Effector memory CD4-positive, alpha-beta T cell (primary cell): ENCODE data around the gene RNF157.

Experiments
- DNase-seq, 3 donors: peaks; one replicate each; pipeline ENCODE4 v3.0.0-alpha.2; 2020
- H3K27ac ChIP-seq: 2 replicates; pipeline ENCODE4 v1.7.0; 2013; ENCODE audit warnings: mild to moderate bottlenecking, low read length, moderate library complexity; ENCODE audit not compliant: insufficient read depth, poor library complexity, severe bottlenecking
- H3K27me3 ChIP-seq: replicated peaks from 2 replicates; pipeline ENCODE4 v1.7.0; 2013; ENCODE audit warnings: mild to moderate bottlenecking, low read length; ENCODE audit not compliant: insufficient read depth, control insufficient read depth, poor library complexity, severe bottlenecking
- H3K36me3 ChIP-seq: 2 replicates; pipeline ENCODE4 v1.7.0; 2013; ENCODE audit warnings: mild to moderate bottlenecking, low read length, moderate library complexity; ENCODE audit not compliant: control insufficient read depth, insufficient read depth
- H3K4me1 ChIP-seq: 2 replicates; pipeline ENCODE4 v1.7.0; 2013; ENCODE audit warnings: low read length, mild to moderate bottlenecking; ENCODE audit not compliant: control insufficient read depth, insufficient read depth, poor library complexity, severe bottlenecking
- H3K4me3 ChIP-seq: 2 replicates; pipeline ENCODE4 v1.7.0; 2013; ENCODE audit warnings: low read length, low read depth, mild to moderate bottlenecking; ENCODE audit not compliant: insufficient read depth, poor library complexity, severe bottlenecking
- H3K9me3 ChIP-seq: 2 replicates; pipeline ENCODE4 v1.7.0; 2013; ENCODE audit warnings: mild to moderate bottlenecking, low read length, moderate library complexity; ENCODE audit not compliant: control insufficient read depth

Gene RNF157

DNA sequence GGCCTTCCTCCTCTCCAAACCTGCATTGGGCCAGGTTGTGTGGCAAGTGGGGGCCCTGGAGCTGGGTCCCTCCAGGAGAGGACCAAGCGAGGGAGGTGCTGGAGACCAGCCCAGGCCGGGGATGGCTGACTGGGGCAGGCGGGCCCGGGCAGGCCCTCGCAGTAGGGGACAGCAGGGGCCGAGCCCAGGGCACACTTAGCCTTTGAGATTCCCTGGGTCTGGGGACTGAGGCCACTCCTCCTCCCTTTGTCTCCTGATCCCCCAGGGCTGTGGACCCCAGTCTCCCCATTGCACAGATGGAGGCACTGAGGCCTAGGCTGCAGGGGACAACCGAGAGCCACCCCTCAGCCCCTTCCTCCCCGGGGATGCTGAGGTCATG, 104.5 kb downstream of the RNF157 start:
- Histone ChIP-seq H3K4me1 (peaks cover 10% of the 10 kb centered on the region), H3K27ac (no peak overlapping the region), H3K27me3 (peaks cover 5% of the 10 kb centered on the region), H3K36me3 (no peaks in the 10 kb centered on the region), H3K9me3 (no peaks in the 10 kb centered on the region), H3K4me3 (no peak overlapping the region)
- DNase-seq, result no peak

- H3K4me1 ChIP-seq, result peaks cover 3% of the 10 kb centered on the region
- no peaks in the 10 kb centered on the region for H3K27me3 ChIP-seq
- no peak overlapping the region for H3K4me3 ChIP-seq
- no peak overlapping the region for H3K27ac ChIP-seq
- H3K36me3 ChIP-seq, result no peaks in the 10 kb centered on the region
- H3K9me3 ChIP-seq, result no peaks in the 10 kb centered on the region
- DNase-seq, result no peak
These were observed 105.1 kb downstream of the RNF157 start for GRCh38 chr17:76134911-76135809.

- no peaks in the 10 kb centered on the region for H3K27me3 ChIP-seq
- no peak overlapping the region for H3K4me3 ChIP-seq
- no peak for DNase-seq
These were observed 107.5 kb downstream of the RNF157 start for GRCh38 chr17:76132574-76133338.

GRCh38 chr17:76131692-76132573, 108.4 kb downstream of the RNF157 start:
- Histone ChIP-seq H3K4me1 (no peaks in the 10 kb centered on the region), H3K27me3 (no peaks in the 10 kb centered on the region), H3K27ac (no peak overlapping the region), H3K9me3 (no peaks in the 10 kb centered on the region), H3K4me3 (no peak overlapping the region), H3K36me3 (no peaks in the 10 kb centered on the region)
- DNase-seq, result no peak

More at GRCh38 chr17:76132574-76133338, 107.5 kb downstream of the RNF157 start:
- H3K27ac ChIP-seq, result no peak overlapping the region
- no peaks in the 10 kb centered on the region for H3K4me1 ChIP-seq
- H3K9me3 ChIP-seq, result no peaks in the 10 kb centered on the region
- H3K36me3 ChIP-seq, result no peaks in the 10 kb centered on the region

DNA sequence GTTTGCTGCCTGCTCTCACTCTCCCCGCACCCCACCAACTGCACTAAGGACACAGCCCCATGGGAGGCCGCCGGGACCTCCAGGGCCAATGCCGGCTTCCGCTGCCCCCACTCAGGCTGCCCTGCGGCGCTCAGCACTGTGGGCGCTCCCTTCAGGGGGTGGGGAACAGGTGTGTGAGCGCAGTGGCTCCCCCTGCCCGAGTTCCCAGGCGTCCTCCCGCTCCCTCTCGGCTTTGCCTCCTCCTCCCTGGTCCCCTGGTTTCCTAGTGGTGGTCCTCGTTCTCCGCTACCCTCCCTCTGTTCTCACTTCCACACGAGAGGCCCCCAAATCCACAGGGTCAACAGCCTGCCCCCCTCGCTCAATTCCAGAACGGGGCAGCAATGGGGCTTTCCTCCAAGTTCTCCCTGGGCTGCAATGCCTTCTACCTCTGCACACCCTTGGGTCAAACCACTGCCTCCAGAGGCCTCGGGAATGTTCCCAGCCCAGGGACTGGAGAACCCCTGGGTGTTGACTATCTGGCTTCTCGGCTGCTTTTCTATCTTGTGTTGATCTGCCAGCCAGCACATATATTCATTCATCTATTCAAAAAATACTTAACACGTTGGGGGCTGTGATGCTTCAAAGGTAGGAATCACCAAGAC, 109.1 kb downstream of the RNF157 start:
- no peak overlapping the region for H3K27ac ChIP-seq
- no peak overlapping the region for H3K4me3 ChIP-seq

GRCh38 chr17:76130473-76130872, 109.8 kb downstream of the RNF157 start:
- Histone ChIP-seq H3K27ac (no peak overlapping the region), H3K4me3 (no peak overlapping the region), H3K27me3 (no peaks in the 10 kb centered on the region), H3K9me3 (no peaks in the 10 kb centered on the region), H3K4me1 (no peaks in the 10 kb centered on the region), H3K36me3 (no peaks in the 10 kb centered on the region)
- DNase-seq, result no peak

More for the DNA sequence above, 109.1 kb downstream of the RNF157 start:
- no peak for DNase-seq
- Histone ChIP-seq H3K9me3 (no peaks in the 10 kb centered on the region), H3K4me1 (no peaks in the 10 kb centered on the region), H3K27me3 (no peaks in the 10 kb centered on the region), H3K36me3 (no peaks in the 10 kb centered on the region)

GRCh38 chr17:76125922-76126321, 114.4 kb downstream of the RNF157 start:
- Histone ChIP-seq H3K27ac (no peak overlapping the region), H3K9me3 (no peaks in the 10 kb centered on the region), H3K27me3 (no peaks in the 10 kb centered on the region), H3K4me3 (no peak overlapping the region), H3K36me3 (no peaks in the 10 kb centered on the region), H3K4me1 (peaks cover 5% of the 10 kb centered on the region)
- DNase-seq, result no peak

DNA sequence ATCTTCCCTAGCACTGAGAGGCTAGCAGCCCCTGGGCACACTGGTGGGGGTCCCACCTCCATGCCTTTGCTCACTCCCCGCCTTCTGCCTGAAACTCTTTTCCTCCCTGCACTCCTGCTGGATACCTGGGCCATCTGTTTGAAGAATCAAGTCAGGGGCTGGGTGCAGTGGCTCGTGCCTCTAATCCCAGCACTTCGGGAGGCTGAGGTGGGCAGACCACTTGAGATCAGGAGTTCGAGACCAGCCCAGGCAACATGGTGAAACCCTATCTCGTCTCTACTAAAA, 115.0 kb downstream of the RNF157 start:
- no peaks in the 10 kb centered on the region for H3K36me3 ChIP-seq
- H3K4me1 ChIP-seq, result peaks cover 5% of the 10 kb centered on the region
- no peaks in the 10 kb centered on the region for H3K27me3 ChIP-seq
- no peak overlapping the region for H3K4me3 ChIP-seq
- no peak for DNase-seq
- no peak overlapping the region for H3K27ac ChIP-seq
- no peaks in the 10 kb centered on the region for H3K9me3 ChIP-seq

DNA sequence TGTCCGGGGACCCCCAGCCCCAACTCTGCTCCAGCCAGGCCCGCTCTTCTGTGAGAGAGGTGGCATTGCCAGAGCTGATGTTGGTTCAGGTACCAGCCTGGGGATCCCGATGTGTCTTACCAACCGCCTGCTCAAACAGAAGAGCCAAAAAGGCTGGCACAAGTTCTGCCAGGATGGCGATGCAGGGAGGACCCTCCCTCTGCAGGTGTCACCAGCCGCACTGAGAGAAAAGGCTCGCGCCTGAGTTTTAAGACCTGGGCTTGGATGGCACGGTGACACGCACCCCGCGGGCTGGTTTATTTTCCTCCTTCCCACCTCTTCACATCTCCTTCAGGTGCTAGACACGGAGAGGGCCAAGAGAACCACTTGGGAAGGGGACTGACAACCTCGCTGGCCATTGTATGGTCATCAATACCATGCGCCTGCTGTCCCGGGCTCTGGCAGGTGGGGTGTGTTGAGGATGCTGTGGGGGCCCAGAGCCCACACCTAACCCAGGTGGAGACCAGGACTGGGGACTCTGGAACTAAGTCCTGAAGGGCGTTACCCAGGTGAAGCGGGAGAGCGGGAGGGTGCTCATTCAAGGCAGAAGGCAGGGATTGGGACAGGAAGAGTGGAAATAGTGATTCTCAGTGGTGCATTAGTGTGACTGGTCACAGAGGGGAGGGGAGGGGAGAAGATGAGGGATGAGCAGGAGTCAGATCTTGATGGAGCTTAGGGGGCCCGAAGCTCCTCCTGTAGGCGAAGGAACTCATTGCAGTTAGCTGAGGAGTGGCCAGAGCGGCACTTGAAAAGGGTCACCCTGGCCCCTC, 115.5 kb downstream of the RNF157 start:
- Histone ChIP-seq H3K27me3 (no peaks in the 10 kb centered on the region), H3K9me3 (no peaks in the 10 kb centered on the region), H3K27ac (no peak overlapping the region), H3K4me1 (peaks cover 5% of the 10 kb centered on the region), H3K4me3 (no peak overlapping the region), H3K36me3 (no peaks in the 10 kb centered on the region)
- no peak for DNase-seq
